ENCODE results near the gene KANSL1L. TPM values are rescaled to one million over a fixed set of nuclear protein-coding genes. Genes with fewer than 3 reads are reported as not detected.

KANSL1L gene
- total RNA-seq, 1 experiment from 2014 or later: 6.7 TPM

DNA sequence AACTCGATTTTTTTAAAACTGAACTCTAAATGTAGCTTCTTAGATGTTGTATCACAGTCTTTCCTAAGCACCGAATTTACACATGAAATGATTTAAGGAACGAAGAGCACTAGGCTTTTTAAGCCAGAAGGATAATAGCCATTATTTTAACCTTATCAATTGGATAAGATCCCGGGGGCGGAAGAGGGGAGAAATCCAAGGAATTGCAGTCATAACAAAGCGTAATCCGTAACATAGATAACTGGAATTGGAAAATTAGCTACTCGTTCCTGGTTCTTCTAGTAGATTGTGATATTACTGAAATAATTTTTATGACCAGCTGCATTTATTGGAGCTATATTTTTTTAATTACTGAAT is 988 bp upstream of the KANSL1L start (continued):
- TF ChIP-seq TCF7L2 (IDR thresholded peaks at IDR 0.05; ENCODE audit: borderline replicate concordance, extremely low read depth, insufficient read depth, insufficient read length) (no peak), SIN3A (IDR thresholded peaks at IDR 0.05; ENCODE audit: low read depth) (no peak), CBX3 (IDR thresholded peaks at IDR 0.05; ENCODE audit: low read depth) (no peak)

DNA sequence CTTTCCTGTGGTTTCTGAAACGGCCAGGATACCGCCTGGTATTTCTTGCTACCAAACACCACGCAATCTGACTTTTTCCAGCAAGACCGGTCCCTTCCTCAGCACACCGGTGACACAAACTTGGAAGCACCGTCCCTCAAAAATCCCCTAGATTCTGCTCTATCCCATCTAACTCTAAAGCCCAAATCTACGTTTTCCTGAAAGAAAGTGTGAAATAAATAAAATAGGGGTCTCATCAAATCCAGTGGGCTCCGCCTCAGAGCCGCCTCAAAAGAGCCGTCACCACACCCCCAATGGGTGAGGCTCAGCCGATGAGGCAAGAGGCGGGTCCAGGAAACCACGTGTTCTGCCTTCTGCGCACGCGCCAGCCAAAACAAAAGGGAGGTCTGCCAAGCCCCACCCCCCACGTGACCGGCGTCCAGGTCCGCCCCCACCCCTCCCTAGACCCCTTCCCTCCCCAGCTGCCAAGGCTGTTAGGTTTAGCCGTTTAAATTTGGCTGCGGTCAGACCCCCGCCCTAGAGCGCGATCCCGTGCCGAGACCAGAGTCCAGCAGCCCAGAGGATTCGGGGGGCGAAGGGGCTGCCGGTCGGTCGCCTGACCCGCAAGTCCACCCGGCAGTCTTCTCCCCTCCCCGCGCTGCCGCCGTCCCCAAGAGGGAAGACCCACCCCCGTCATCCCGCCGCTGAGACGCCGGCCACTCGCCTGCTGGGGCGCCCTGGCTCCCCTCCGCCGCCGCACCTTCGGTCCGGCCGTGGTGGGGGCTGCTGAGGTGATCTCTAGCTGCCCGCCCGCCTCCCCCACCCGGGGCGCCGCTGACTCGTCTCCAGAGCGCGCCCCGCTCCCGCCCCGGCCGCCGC is 534 bp downstream of the KANSL1L start:
- POLR2A ChIA-PET: interaction anchor here (0.9 kb wide), 1 partner anchor 16 kb away, joined by 3 read pairs; no protein-coding TSS in a partner anchor

More for the DNA sequence above, 534 bp downstream of the KANSL1L start:
- H3K4me2 ChIP-seq (ENCODE audit: low read length): peak overlapping the region; percentile 82
- intact Hi-C loops (cut with micrococcal nuclease): loop anchor here (5.0 kb wide), 2 partner anchors 168 to 743 kb away; partner anchors contain the start of gene RPE
- no peaks in the 10 kb centered on the region for H4K20me1 ChIP-seq (ENCODE audit: insufficient read depth)
- H2AFZ ChIP-seq (ENCODE audit: low read depth, low read length, poor library complexity, severe bottlenecking): no peak overlapping the region
- H3K9me2 ChIP-seq (ENCODE audit: insufficient read depth): no peaks in the 10 kb centered on the region
- no peaks in the 10 kb centered on the region for H3K36me3 ChIP-seq (ENCODE audit: control insufficient read depth in 1 of 2, insufficient read depth in 2 of 2, low read length in 2 of 2)
- TSS peak; percentile 61 for BruUV-seq (replicated peaks)
- ATAC-seq (peak; percentile 77), DNase-seq (ENCODE audit: low read depth, low spot score) (peak; percentile 88)
- RAD21 ChIA-PET (ENCODE audit: low non-redundant PET in 1 of 2, low total read pairs in 2 of 2, uncharacterized antibody in 2 of 2, unreplicated experiment in 2 of 2): no interaction called here
- H3K9ac ChIP-seq (ENCODE audit: low read length): peak overlapping the region; percentile 76
- peaks cover 13% of the 10 kb centered on the region; the same call in 1 of the 2 replicates for H3K79me2 ChIP-seq (ENCODE audit: insufficient read depth, low read length)
- peak overlapping the region; percentile 68 to 72 for H3K4me3 ChIP-seq (replicated peaks in 1 of 2; ENCODE audit: low read depth in 1 of 2, low read length in 2 of 2)
- CTCF ChIA-PET: interaction anchor here (0.8 kb wide), 1 partner anchor 24 kb away, joined by 3 read pairs; no protein-coding TSS in a partner anchor
- peaks cover 23 to 44% of the 10 kb centered on the region in 2 experiments for H3K4me1 ChIP-seq (ENCODE audit: control insufficient read depth in 1 of 2, insufficient read depth in 2 of 2, low read length in 2 of 2)
- TF ChIP-seq EZH2 (IDR thresholded peaks at IDR 0.05): no peak
- TF ChIP-seq, protein P1, sequence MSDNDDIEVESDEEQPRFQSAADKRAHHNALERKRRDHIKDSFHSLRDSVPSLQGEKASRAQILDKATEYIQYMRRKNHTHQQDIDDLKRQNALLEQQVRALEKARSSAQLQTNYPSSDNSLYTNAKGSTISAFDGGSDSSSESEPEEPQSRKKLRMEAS (IDR thresholded peaks at IDR 0.05): peak; percentile 49
- no peak for TF ChIP-seq SP1 (IDR thresholded peaks at IDR 0.05; ENCODE audit: low read depth)
- TF ChIP-seq EZH2phosphoT487 (IDR thresholded peaks at IDR 0.05; ENCODE audit: borderline replicate concordance): no peak
- no peak for TF ChIP-seq JUND (IDR thresholded peaks at IDR 0.05)
- peak; percentile 78 for TF ChIP-seq TCF7L2 (IDR thresholded peaks at IDR 0.05; ENCODE audit: borderline replicate concordance, extremely low read depth, insufficient read depth, insufficient read length)
- no peak for TF ChIP-seq YY1 (IDR thresholded peaks at IDR 0.05; ENCODE audit: extremely low read depth, insufficient replicate concordance, low read depth, low read length)
- TF ChIP-seq POLR2A (IDR thresholded peaks at IDR 0.05; ENCODE audit: borderline replicate concordance, extremely low read depth, insufficient read depth, insufficient read length): peak; percentile 10
- TF ChIP-seq, protein P2, sequence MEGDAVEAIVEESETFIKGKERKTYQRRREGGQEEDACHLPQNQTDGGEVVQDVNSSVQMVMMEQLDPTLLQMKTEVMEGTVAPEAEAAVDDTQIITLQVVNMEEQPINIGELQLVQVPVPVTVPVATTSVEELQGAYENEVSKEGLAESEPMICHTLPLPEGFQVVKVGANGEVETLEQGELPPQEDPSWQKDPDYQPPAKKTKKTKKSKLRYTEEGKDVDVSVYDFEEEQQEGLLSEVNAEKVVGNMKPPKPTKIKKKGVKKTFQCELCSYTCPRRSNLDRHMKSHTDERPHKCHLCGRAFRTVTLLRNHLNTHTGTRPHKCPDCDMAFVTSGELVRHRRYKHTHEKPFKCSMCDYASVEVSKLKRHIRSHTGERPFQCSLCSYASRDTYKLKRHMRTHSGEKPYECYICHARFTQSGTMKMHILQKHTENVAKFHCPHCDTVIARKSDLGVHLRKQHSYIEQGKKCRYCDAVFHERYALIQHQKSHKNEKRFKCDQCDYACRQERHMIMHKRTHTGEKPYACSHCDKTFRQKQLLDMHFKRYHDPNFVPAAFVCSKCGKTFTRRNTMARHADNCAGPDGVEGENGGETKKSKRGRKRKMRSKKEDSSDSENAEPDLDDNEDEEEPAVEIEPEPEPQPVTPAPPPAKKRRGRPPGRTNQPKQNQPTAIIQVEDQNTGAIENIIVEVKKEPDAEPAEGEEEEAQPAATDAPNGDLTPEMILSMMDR (IDR thresholded peaks at IDR 0.05 in 2 of 3, conservative IDR thresholded peaks at IDR 0.05 in 1 of 3; ENCODE audit: borderline replicate concordance in 1 of 3, insufficient read depth in 1 of 3, low read depth in 2 of 3, low read length in 2 of 3): no peak
- TF ChIP-seq, protein P3, sequence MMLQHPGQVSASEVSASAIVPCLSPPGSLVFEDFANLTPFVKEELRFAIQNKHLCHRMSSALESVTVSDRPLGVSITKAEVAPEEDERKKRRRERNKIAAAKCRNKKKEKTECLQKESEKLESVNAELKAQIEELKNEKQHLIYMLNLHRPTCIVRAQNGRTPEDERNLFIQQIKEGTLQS (IDR thresholded peaks at IDR 0.05): no peak
- no peak for TF ChIP-seq CBX3 (IDR thresholded peaks at IDR 0.05; ENCODE audit: low read depth)
- peak; percentile 29; the same call in 1 of the 2 replicates for TF ChIP-seq EGR1 (IDR thresholded peaks at IDR 0.05; ENCODE audit: low read depth)
- no peak for TF ChIP-seq RAD21 (IDR thresholded peaks at IDR 0.05; ENCODE audit: low read depth)
- H3K27me3 ChIP-seq (ENCODE audit: insufficient read depth, low read length): no peaks in the 10 kb centered on the region
- peak overlapping the region; percentile 82 for H3K27ac ChIP-seq (ENCODE audit: low read depth, low read length)
- no peaks in the 10 kb centered on the region for H3K9me3 ChIP-seq (ENCODE audit: control insufficient read depth in 1 of 2, insufficient read depth in 1 of 2, low read depth in 1 of 2, low read length in 2 of 2)

Measured in HCT116 (cell line).